ENCODE data around the gene ANXA6. TPM values are rescaled to one million over a fixed set of nuclear protein-coding genes. Genes with fewer than 3 reads are reported as not detected.

ANXA6 gene
- total RNA-seq, 2 donors from 2014 or later, result 204 to 235 TPM

DNA sequence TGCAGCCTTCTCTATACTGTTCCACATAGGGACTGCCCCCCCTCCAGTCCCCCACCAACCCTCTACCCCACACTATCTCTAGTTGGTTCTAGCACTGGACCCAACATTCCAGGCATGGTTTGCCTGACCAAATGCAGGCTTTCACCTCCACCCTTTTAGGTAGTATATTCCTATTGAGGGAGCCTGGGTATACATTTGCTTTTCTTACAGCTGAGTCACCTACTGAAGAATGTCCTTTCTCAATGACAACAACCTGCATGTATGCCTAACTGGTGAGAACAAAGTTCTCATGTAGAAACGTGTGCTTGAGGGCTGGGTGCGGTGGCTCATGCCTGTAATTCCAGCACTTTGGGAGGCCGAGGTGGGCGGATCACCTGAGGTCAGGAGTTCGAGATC is 85.0 kb downstream of the ANXA6 start:
- 85 to 88% methylated on average over 2 to 5 of the region's 5 CpGs for WGBS, 2 experiments (ENCODE audit: insufficient coverage in 1 of 2, insufficient read length in 1 of 2)
- no peaks in the 10 kb centered on the region for H3K27me3 Mint-ChIP-seq (ENCODE audit: insufficient read depth)
- H3K27ac Mint-ChIP-seq, result peak overlapping the region; percentile 81
- H3K36me3 Mint-ChIP-seq (ENCODE audit: low read depth), result peaks cover 11% of the 10 kb centered on the region
- Histone ChIP-seq H3K36me3 (ENCODE audit: control insufficient read depth, insufficient read depth, low read length) (no peaks in the 10 kb centered on the region), H3K4me1 (ENCODE audit: control insufficient read depth, insufficient read depth, low read length) (peaks cover 8% of the 10 kb centered on the region), H3K27me3 (ENCODE audit: control insufficient read depth, insufficient read depth, low read length, poor library complexity, severe bottlenecking) (no peaks in the 10 kb centered on the region), H3K4me3 (ENCODE audit: low read length) (no peak overlapping the region), H3K9me3 (ENCODE audit: control insufficient read depth, low read length) (no peaks in the 10 kb centered on the region), H3K27ac (ENCODE audit: low read depth, low read length) (no peak overlapping the region), H3K9ac (ENCODE audit: extremely low read depth, low read length, poor library complexity, severe bottlenecking) (no peak overlapping the region)
- TF ChIP-seq CTCF (conservative IDR thresholded peaks at IDR 0.05), result no peak
- no peak overlapping the region for H3K4me3 Mint-ChIP-seq
- peaks cover 3% of the 10 kb centered on the region for H3K9me3 Mint-ChIP-seq
- H3K4me1 Mint-ChIP-seq, result peaks cover 7% of the 10 kb centered on the region
- DNase-seq, result no peak

DNA sequence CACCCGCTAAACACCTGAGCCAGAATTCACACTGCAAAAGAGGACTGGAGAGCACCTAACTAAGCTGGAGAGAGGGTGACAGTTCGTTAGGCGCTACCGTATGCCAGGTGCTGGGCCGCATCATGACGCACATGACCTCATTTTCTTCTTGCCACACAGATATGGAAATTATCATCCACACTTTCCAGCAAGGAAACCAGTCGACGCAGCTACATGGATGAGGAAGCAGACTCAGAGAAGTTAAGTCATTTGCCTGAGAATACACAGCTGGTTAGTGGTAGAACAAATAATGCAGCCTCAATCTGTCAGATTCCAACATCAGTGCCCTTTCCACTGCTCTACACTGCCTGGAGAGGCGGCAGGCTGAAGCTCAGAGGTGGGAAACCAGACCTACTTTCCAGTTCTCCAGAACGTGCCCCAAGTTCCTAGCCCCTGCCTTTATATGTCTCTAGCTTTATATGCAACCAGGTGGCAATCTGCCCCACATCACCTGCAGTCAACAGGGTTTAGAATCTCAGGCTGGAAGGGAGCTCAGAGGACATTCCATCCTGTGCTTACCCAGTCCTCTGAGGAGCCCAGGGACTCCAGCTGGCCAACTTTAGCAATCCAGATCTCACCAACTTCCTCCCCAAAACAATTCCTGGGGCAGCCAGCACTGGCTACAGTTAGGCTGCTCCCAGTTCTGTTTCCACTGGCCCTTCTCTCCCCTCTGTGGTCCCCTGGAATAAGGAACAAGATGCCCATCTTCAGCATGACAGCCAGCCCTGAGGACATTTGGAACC is 85.5 kb downstream of the ANXA6 start:
- Histone ChIP-seq H3K4me1 (ENCODE audit: control insufficient read depth, insufficient read depth, low read length) (peaks cover 8% of the 10 kb centered on the region), H3K27ac (ENCODE audit: low read depth, low read length) (no peak overlapping the region), H3K36me3 (ENCODE audit: control insufficient read depth, insufficient read depth, low read length) (no peaks in the 10 kb centered on the region), H3K4me3 (ENCODE audit: low read length) (no peak overlapping the region), H3K27me3 (ENCODE audit: control insufficient read depth, insufficient read depth, low read length, poor library complexity, severe bottlenecking) (no peaks in the 10 kb centered on the region), H3K9me3 (ENCODE audit: control insufficient read depth, low read length) (no peaks in the 10 kb centered on the region), H3K9ac (ENCODE audit: extremely low read depth, low read length, poor library complexity, severe bottlenecking) (no peak overlapping the region)
- no peak for DNase-seq
- Mint-ChIP-seq H3K27ac (peak overlapping the region; percentile 81), H3K27me3 (ENCODE audit: insufficient read depth) (no peaks in the 10 kb centered on the region), H3K9me3 (peaks cover 3% of the 10 kb centered on the region), H3K4me3 (no peak overlapping the region), H3K4me1 (peaks cover 7% of the 10 kb centered on the region), H3K36me3 (ENCODE audit: low read depth) (peaks cover 16% of the 10 kb centered on the region)
- 93 to 96% methylated on average over 9 to 10 of the region's 10 CpGs for WGBS, 2 experiments (ENCODE audit: insufficient coverage in 1 of 2, insufficient read length in 1 of 2)
- TF ChIP-seq CTCF (conservative IDR thresholded peaks at IDR 0.05), result no peak

- no peaks in the 10 kb centered on the region for H3K27me3 ChIP-seq (ENCODE audit: control insufficient read depth, insufficient read depth, low read length, poor library complexity, severe bottlenecking)
- H3K36me3 Mint-ChIP-seq (ENCODE audit: low read depth), result peaks cover 16% of the 10 kb centered on the region
- no peak overlapping the region for H3K4me3 ChIP-seq (ENCODE audit: low read length)
- no peaks in the 10 kb centered on the region for H3K9me3 ChIP-seq (ENCODE audit: control insufficient read depth, low read length)
- no peak overlapping the region for H3K9ac ChIP-seq (ENCODE audit: extremely low read depth, low read length, poor library complexity, severe bottlenecking)
- H3K27ac ChIP-seq (ENCODE audit: low read depth, low read length), result no peak overlapping the region
- peaks cover 8% of the 10 kb centered on the region for H3K4me1 ChIP-seq (ENCODE audit: control insufficient read depth, insufficient read depth, low read length)
- TF ChIP-seq CTCF (conservative IDR thresholded peaks at IDR 0.05), result no peak
- no peak overlapping the region for H3K4me3 Mint-ChIP-seq
- no peaks in the 10 kb centered on the region for H3K27me3 Mint-ChIP-seq (ENCODE audit: insufficient read depth)
- peaks cover 7% of the 10 kb centered on the region for H3K4me1 Mint-ChIP-seq
- 96% methylated on average over 4 of the region's 4 CpGs; no CpG with 5 or more reads in 1 of the 2 experiments for WGBS, 2 experiments (ENCODE audit: insufficient coverage in 1 of 2, insufficient read length in 1 of 2)
- DNase-seq, result no peak
- no peaks in the 10 kb centered on the region for H3K36me3 ChIP-seq (ENCODE audit: control insufficient read depth, insufficient read depth, low read length)
- no peak overlapping the region for H3K27ac Mint-ChIP-seq
- H3K9me3 Mint-ChIP-seq, result peaks cover 3% of the 10 kb centered on the region
Observed at GRCh38 chr5:151071021-151071420, 86.6 kb downstream of the ANXA6 start.

All from endodermal cell (in vitro differentiated cells).